IgD-negative memory B cell (primary cell): ENCODE data around the gene MAN2B2. TPM values are rescaled to one million over a fixed set of nuclear protein-coding genes. Genes with fewer than 3 reads are reported as not detected.

ENCODE experiments used
- H3K27ac Mint-ChIP-seq, 3 donors: one replicate each; pipeline ENCODE4 v1.8.0; 2020 to 2022; ENCODE audit warnings: mild to moderate bottlenecking in 3 of 3, mixed read lengths in 3 of 3, moderate library complexity in 1 of 3
- H3K27me3 Mint-ChIP-seq: one replicate; pipeline ENCODE4 v1.8.0; 2021; ENCODE audit warnings: mixed read lengths
- H3K36me3 Mint-ChIP-seq: one replicate; pipeline ENCODE4 v1.8.0; 2020; ENCODE audit warnings: mild to moderate bottlenecking, mixed read lengths
- H3K4me1 Mint-ChIP-seq, 3 donors: one replicate each; pipeline ENCODE4 v1.8.0; 2020 to 2022; ENCODE audit warnings: mixed read lengths in 3 of 3, mild to moderate bottlenecking in 1 of 3
- H3K4me3 Mint-ChIP-seq, 4 donors: one replicate each; pipeline ENCODE4 v1.8.0; 2020 to 2022; ENCODE audit warnings: mild to moderate bottlenecking in 4 of 4, mixed read lengths in 4 of 4, moderate library complexity in 3 of 4
- H3K9me3 Mint-ChIP-seq, 3 donors: one replicate each; pipeline ENCODE4 v1.8.0; 2020 to 2021; ENCODE audit warnings: mixed read lengths in 3 of 3, mild to moderate bottlenecking in 1 of 3
- polyA plus RNA-seq: library from polyadenylated mRNA; unstranded; fragments of 300-500 nt; fragmentation: Illumina TruSeq; gene quantifications from one replicate; pipeline ENCODE4 v1.2.3, GENCODE V29; 2021

The MAN2B2 gene
- 22.5 TPM for polyA plus RNA-seq

- Mint-ChIP-seq H3K36me3 (peaks cover 5% of the 10 kb centered on the region), H3K9me3 (no peaks in the 10 kb centered on the region), H3K4me3 (peak within 1 kb of the TSS; percentile 87 to 97 (median 92)), H3K4me1 (peaks cover 0 to 10% (median 7%) of the 10 kb centered on the region in 3 donors), H3K27me3 (peaks cover 1% of the 10 kb centered on the region), H3K27ac (peak within 1 kb of the TSS; percentile 62 to 86 (median 83))
Measured at GRCh38 chr4:6574747-6575502, at the start of gene MAN2B2. TSS of gene MAN2B2 (plus strand) at chr4:6575189. CDS start at chr4:6575211, 22 bp downstream.

GRCh38 chr4:6525474-6525873, 49.5 kb upstream of the MAN2B2 start:
- Mint-ChIP-seq H3K27ac (no peak overlapping the region), H3K27me3 (peaks cover 5% of the 10 kb centered on the region), H3K4me3 (no peak overlapping the region), H3K36me3 (no peaks in the 10 kb centered on the region), H3K4me1 (no peaks in the 10 kb centered on the region), H3K9me3 (peaks cover 0 to 8% (median 0%) of the 10 kb centered on the region in 3 donors)

GRCh38 chr4:6526156-6526555, 48.8 kb upstream of the MAN2B2 start:
- H3K4me3 Mint-ChIP-seq: no peak overlapping the region

GRCh38 chr4:6526671-6527091, 48.3 kb upstream of the MAN2B2 start:
- Mint-ChIP-seq H3K27ac (no peak overlapping the region), H3K4me1 (no peaks in the 10 kb centered on the region), H3K9me3 (peaks cover 0 to 8% (median 0%) of the 10 kb centered on the region in 3 donors), H3K4me3 (no peak overlapping the region), H3K36me3 (no peaks in the 10 kb centered on the region), H3K27me3 (peaks cover 8% of the 10 kb centered on the region)

More at GRCh38 chr4:6526156-6526555, 48.8 kb upstream of the MAN2B2 start:
- no peaks in the 10 kb centered on the region for H3K36me3 Mint-ChIP-seq
- no peaks in the 10 kb centered on the region for H3K4me1 Mint-ChIP-seq
- no peak overlapping the region for H3K27ac Mint-ChIP-seq
- H3K27me3 Mint-ChIP-seq: peaks cover 8% of the 10 kb centered on the region
- H3K9me3 Mint-ChIP-seq: peaks cover 0 to 8% (median 0%) of the 10 kb centered on the region in 3 donors

GRCh38 chr4:6527259-6527658, 47.7 kb upstream of the MAN2B2 start:
- Mint-ChIP-seq H3K27ac (no peak overlapping the region), H3K9me3 (peaks cover 0 to 8% (median 0%) of the 10 kb centered on the region in 3 donors), H3K4me3 (no peak overlapping the region), H3K27me3 (peaks cover 8% of the 10 kb centered on the region), H3K36me3 (no peaks in the 10 kb centered on the region), H3K4me1 (no peaks in the 10 kb centered on the region)

GRCh38 chr4:6527683-6528595, 47.0 kb upstream of the MAN2B2 start:
- Mint-ChIP-seq H3K27me3 (peaks cover 8% of the 10 kb centered on the region), H3K27ac (no peak overlapping the region), H3K4me1 (no peaks in the 10 kb centered on the region), H3K9me3 (peaks cover 0 to 8% (median 0%) of the 10 kb centered on the region in 3 donors), H3K36me3 (no peaks in the 10 kb centered on the region), H3K4me3 (no peak overlapping the region)

GRCh38 chr4:6529021-6529420, 46.0 kb upstream of the MAN2B2 start:
- Mint-ChIP-seq H3K4me1 (no peaks in the 10 kb centered on the region), H3K4me3 (no peak overlapping the region), H3K27me3 (peaks cover 8% of the 10 kb centered on the region), H3K9me3 (peaks cover 0 to 8% (median 0%) of the 10 kb centered on the region in 3 donors), H3K27ac (no peak overlapping the region), H3K36me3 (no peaks in the 10 kb centered on the region)

- H3K27me3 Mint-ChIP-seq: peaks cover 8% of the 10 kb centered on the region
- no peak overlapping the region for H3K27ac Mint-ChIP-seq
- H3K36me3 Mint-ChIP-seq: no peaks in the 10 kb centered on the region
- H3K9me3 Mint-ChIP-seq: peaks cover 0 to 8% (median 0%) of the 10 kb centered on the region in 3 donors
- no peak overlapping the region for H3K4me3 Mint-ChIP-seq
- no peaks in the 10 kb centered on the region for H3K4me1 Mint-ChIP-seq
Measured at GRCh38 chr4:6530301-6530700, 44.7 kb upstream of the MAN2B2 start.

- Mint-ChIP-seq H3K27me3 (peaks cover 8% of the 10 kb centered on the region), H3K9me3 (peaks cover 0 to 8% (median 0%) of the 10 kb centered on the region in 3 donors), H3K27ac (no peak overlapping the region)
Measured at GRCh38 chr4:6530964-6531363, 44.0 kb upstream of the MAN2B2 start.

GRCh38 chr4:6532102-6532501, 42.9 kb upstream of the MAN2B2 start:
- H3K36me3 Mint-ChIP-seq: no peaks in the 10 kb centered on the region
- no peak overlapping the region for H3K27ac Mint-ChIP-seq
- peaks cover 8% of the 10 kb centered on the region for H3K27me3 Mint-ChIP-seq
- peaks cover 0 to 4% (median 3%) of the 10 kb centered on the region in 3 donors for H3K9me3 Mint-ChIP-seq
- H3K4me1 Mint-ChIP-seq: no peaks in the 10 kb centered on the region
- no peak overlapping the region for H3K4me3 Mint-ChIP-seq

More at GRCh38 chr4:6530964-6531363, 44.0 kb upstream of the MAN2B2 start:
- Mint-ChIP-seq H3K4me3 (no peak overlapping the region), H3K4me1 (no peaks in the 10 kb centered on the region), H3K36me3 (no peaks in the 10 kb centered on the region)

GRCh38 chr4:6532658-6533057, 42.3 kb upstream of the MAN2B2 start:
- Mint-ChIP-seq H3K27ac (no peak overlapping the region), H3K4me3 (no peak overlapping the region), H3K4me1 (no peaks in the 10 kb centered on the region), H3K36me3 (no peaks in the 10 kb centered on the region), H3K9me3 (peaks cover 0 to 5% (median 3%) of the 10 kb centered on the region in 3 donors), H3K27me3 (peaks cover 8% of the 10 kb centered on the region)

GRCh38 chr4:6534050-6534449, 40.9 kb upstream of the MAN2B2 start:
- H3K9me3 Mint-ChIP-seq: peaks cover 0 to 5% (median 5%) of the 10 kb centered on the region in 3 donors
- H3K27me3 Mint-ChIP-seq: peaks cover 9% of the 10 kb centered on the region
- no peaks in the 10 kb centered on the region for H3K4me1 Mint-ChIP-seq
- H3K36me3 Mint-ChIP-seq: no peaks in the 10 kb centered on the region
- no peak overlapping the region for H3K4me3 Mint-ChIP-seq
- no peak overlapping the region for H3K27ac Mint-ChIP-seq

GRCh38 chr4:6534618-6535328, 40.2 kb upstream of the MAN2B2 start:
- Mint-ChIP-seq H3K36me3 (no peaks in the 10 kb centered on the region), H3K27ac (no peak overlapping the region), H3K27me3 (peaks cover 9% of the 10 kb centered on the region), H3K9me3 (peaks cover 0 to 5% (median 4%) of the 10 kb centered on the region in 3 donors), H3K4me3 (no peak overlapping the region), H3K4me1 (no peaks in the 10 kb centered on the region)

- no peak overlapping the region for H3K4me3 Mint-ChIP-seq
- no peaks in the 10 kb centered on the region for H3K4me1 Mint-ChIP-seq
- H3K9me3 Mint-ChIP-seq: peaks cover 4 to 5% (median 4%) of the 10 kb centered on the region in 3 donors
- H3K36me3 Mint-ChIP-seq: no peaks in the 10 kb centered on the region
- H3K27ac Mint-ChIP-seq: no peak overlapping the region
- peaks cover 8% of the 10 kb centered on the region for H3K27me3 Mint-ChIP-seq
Measured at GRCh38 chr4:6535329-6535692, 39.7 kb upstream of the MAN2B2 start.

- Mint-ChIP-seq H3K36me3 (no peaks in the 10 kb centered on the region), H3K9me3 (peaks cover 4 to 8% (median 5%) of the 10 kb centered on the region in 3 donors), H3K4me3 (no peak overlapping the region), H3K27me3 (peaks cover 5% of the 10 kb centered on the region), H3K4me1 (no peaks in the 10 kb centered on the region), H3K27ac (no peak overlapping the region)
Measured at GRCh38 chr4:6535706-6536105, 39.3 kb upstream of the MAN2B2 start.
